ENCODE measurements around the gene CLEC7A.

GRCh38 chr12:10098791-10099190, 31.2 kb downstream of the CLEC7A start, which contains the start of gene CLEC1A:
- TF ChIP-seq CTCF (IDR thresholded peaks at IDR 0.05) (no peak), EP300 (IDR thresholded peaks at IDR 0.05; ENCODE audit: low read depth) (no peak), POLR2AphosphoS5 (IDR thresholded peaks at IDR 0.05) (peak in 2 of 3 donors; percentile 26 to 37)
